Panc1 (cell line): Measurements from ENCODE around the gene TBC1D16. TPM values are rescaled to one million over a fixed set of nuclear protein-coding genes. Genes with fewer than 3 reads are reported as not detected.

ENCODE experiments used
- ATAC-seq: fragments of 200-7000 bp; cut with Tn5 transposase; 2 replicates; pipeline ENCODE4 v1.9.1; 2020; ENCODE audit warnings: mild to moderate bottlenecking, moderate library complexity
- BruUV-seq: library from RNA; stranded (reverse); fragments of 400-500 nt; replicated peaks from 2 replicates; lab custom pipeline; 2021; lab: Mats Ljungman, UMichigan
- CTCF ChIA-PET: fragments of 300-600 bp; sonication (Branson Sonifier 250); formaldehyde crosslinking; loops from one replicate; lab custom pipeline; 2022; ENCODE audit warnings: antibody characterized with exemption; lab: Charles Lee
- POLR2A ChIA-PET: fragments of 300-600 bp; sonication (Branson Sonifier 250); formaldehyde crosslinking; loops from one replicate; lab custom pipeline; 2022; ENCODE audit warnings: antibody characterized with exemption; lab: Charles Lee
- DNase-seq: peaks from one replicate; pipeline ENCODE4 v3.0.0-alpha.2; 2010; ENCODE audit warnings: low read depth, low spot score
- H3K27ac ChIP-seq: 2 replicates; pipeline ENCODE4 v1.5.1; 2011; ENCODE audit warnings: mild to moderate bottlenecking, low read length, inconsistent platforms
- H3K27me3 ChIP-seq: fragments of 200-500 bp; sonication (Bioruptor generic); 2 replicates; pipeline ENCODE4 v1.6.0; 2014; ENCODE audit warnings: low read length, inconsistent platforms; ENCODE audit not compliant: control insufficient read depth, insufficient read depth
- H3K36me3 ChIP-seq: fragments of 200-500 bp; sonication (Bioruptor generic); 2 replicates; pipeline ENCODE4 v1.5.1; 2014; ENCODE audit warnings: inconsistent platforms, mild to moderate bottlenecking, low read length, moderate library complexity; ENCODE audit not compliant: control insufficient read depth, insufficient read depth
- H3K4me1 ChIP-seq: 2 replicates; pipeline ENCODE4 v1.5.1; 2011; ENCODE audit warnings: inconsistent platforms, mild to moderate bottlenecking, low read length, moderate library complexity; ENCODE audit not compliant: control insufficient read depth, insufficient read depth
- H3K4me3 ChIP-seq, 2 experiments: 2 replicates each; pipeline ENCODE4 v1.5.1; 2011 to 2012; ENCODE audit warnings: low read depth in 2 of 2, low read length in 2 of 2, mild to moderate bottlenecking in 2 of 2, inconsistent platforms in 1 of 2, moderate library complexity in 1 of 2
- H3K9me3 ChIP-seq: fragments of 200-500 bp; sonication (Bioruptor generic); 2 replicates; pipeline ENCODE4 v1.5.1; 2014; ENCODE audit warnings: low read depth, mild to moderate bottlenecking, inconsistent platforms, low read length, moderate library complexity; ENCODE audit not compliant: control insufficient read depth, insufficient read depth
- CTCF ChIP-seq: fragments of 450-650 bp; IDR thresholded peaks from 2 replicates; pipeline ENCODE4 v1.5.1; 2017; ENCODE audit warnings: mild to moderate bottlenecking
- POLR2AphosphoS5 ChIP-seq: IDR thresholded peaks from 2 replicates; pipeline ENCODE4 v1.6.1; 2012; ENCODE audit warnings: mild to moderate bottlenecking, low read depth, low read length, moderate library complexity
- REST ChIP-seq, 2 experiments: IDR thresholded peaks; 2 replicates each; pipeline ENCODE4 v1.6.1; 2011 to 2012; ENCODE audit warnings: low read depth in 2 of 2, control low read depth in 1 of 2, low read length in 1 of 2, mild to moderate bottlenecking in 1 of 2, moderate library complexity in 1 of 2; ENCODE audit not compliant: insufficient read depth in 1 of 2
- SIN3A ChIP-seq: IDR thresholded peaks from 2 replicates; pipeline ENCODE4 v1.6.1; 2012; ENCODE audit warnings: low read depth, mild to moderate bottlenecking, low read length, moderate library complexity, borderline replicate concordance; ENCODE audit not compliant: insufficient read depth
- TCF7L2 ChIP-seq: IDR thresholded peaks from 2 replicates; pipeline ENCODE4 v1.6.1; 2011; ENCODE audit warnings: mild to moderate bottlenecking, low read depth, low read length, inconsistent platforms
- in situ Hi-C: cut with HindIII; loops from 2 replicates; pipeline ENCODE4 v1.10.0; 2016; ENCODE audit warnings: low sequenced_read_pairs, low pct_unique_long_range_greater_than_20kb
- intact Hi-C: fragments of 100-400 bp; cut with micrococcal nuclease; formaldehyde crosslinking; loops from one replicate; pipeline ENCODE4 v1.10.0; 2022; ENCODE audit not compliant: unreplicated experiment
- total RNA-seq: library from RNA; stranded (reverse); gene quantifications from one replicate; pipeline ENCODE4 v1.2.1, GENCODE V29; 2021; ENCODE audit not compliant: unreplicated experiment

The TBC1D16 gene
- total RNA-seq, 1 experiment from 2014 or later: 41.6 TPM

GRCh38 chr17:79930877-79931816 is 104.5 kb downstream of the TBC1D16 start:
- no TSS peak for BruUV-seq
- no peak overlapping the region for H3K27ac ChIP-seq
- CTCF ChIA-PET: no interaction called here
- TF ChIP-seq TCF7L2 (no peak), POLR2AphosphoS5 (no peak; the same call in 1 of the 2 replicates), SIN3A (no peak), REST (IDR thresholded peaks at IDR 0.05; ENCODE audit: insufficient read depth in 1 of 2, low read depth in 2 of 2, low read length in 1 of 2) (no peak), CTCF (no peak)
- peak; percentile 17; the same call in 1 of the 2 replicates for ATAC-seq
- DNase-seq: no peak
- intact Hi-C loops: no loop called here
- no peaks in the 10 kb centered on the region for H3K9me3 ChIP-seq
- in situ Hi-C loops: no loop called here
- peaks cover 28% of the 10 kb centered on the region for H3K4me1 ChIP-seq
- H3K36me3 ChIP-seq: no peaks in the 10 kb centered on the region
- peak overlapping the region in 1 of 2 experiments; percentile 58; a peak in 3 of 4 replicates for H3K4me3 ChIP-seq
- H3K27me3 ChIP-seq: no peaks in the 10 kb centered on the region
- POLR2A ChIA-PET: no interaction called here

- ATAC-seq (no peak), DNase-seq (no peak)
- H3K27me3 ChIP-seq: no peaks in the 10 kb centered on the region
- POLR2A ChIA-PET: no interaction called here
- H3K9me3 ChIP-seq: no peaks in the 10 kb centered on the region
- BruUV-seq: no TSS peak
- CTCF ChIA-PET: no interaction called here
- peaks cover 26% of the 10 kb centered on the region for H3K4me1 ChIP-seq
- in situ Hi-C loops: no loop called here
- no peaks in the 10 kb centered on the region for H3K36me3 ChIP-seq
- TF ChIP-seq REST (IDR thresholded peaks at IDR 0.05; ENCODE audit: insufficient read depth in 1 of 2, low read depth in 2 of 2, low read length in 1 of 2) (no peak), SIN3A (no peak)
- intact Hi-C loops: no loop called here
- no peak overlapping the region for H3K27ac ChIP-seq
- H3K4me3 ChIP-seq: peak overlapping the region; percentile 44 to 58
Measured at GRCh38 chr17:79930062-79930876, 105.4 kb downstream of the TBC1D16 start.
